HEK293 (cell line): ENCODE data around the gene OSCP1.

Experiments
- CTCF ChIA-PET: fragments of 350-600 bp; formaldehyde crosslinking; extraction: SDS; loops from one replicate; lab custom pipeline; 2021; ENCODE audit warnings: antibody characterized with exemption; lab: Yijun Ruan, JAX
- POLR2A ChIA-PET: fragments of 300-600 bp; formaldehyde crosslinking; extraction: SDS; loops from one replicate; lab custom pipeline; 2020; ENCODE audit warnings: antibody characterized with exemption, inconsistent platforms; lab: Yijun Ruan, JAX
- H3K27ac ChIP-seq: fragments of 200-500 bp; sonication (Bioruptor generic); 2 replicates; pipeline ENCODE4 v1.5.1; 2014; ENCODE audit warnings: low read depth, low read length, control low read depth, inconsistent platforms; ENCODE audit errors: extremely low read depth
- H3K36me3 ChIP-seq, 2 experiments: fragments of 200-500 bp in 1 of 2; sonication (Bioruptor generic) in 1 of 2; 1 replicate in 1 of 2; 2 replicates in 1 of 2; pipeline ENCODE4 v1.5.1; 2014 to 2017; ENCODE audit warnings: inconsistent platforms in 2 of 2, low read length in 2 of 2; ENCODE audit not compliant: control insufficient read depth in 2 of 2, insufficient read depth in 1 of 2
- H3K4me1 ChIP-seq: fragments of 200-500 bp; sonication (Bioruptor generic); 2 replicates; pipeline ENCODE4 v1.5.1; 2014; ENCODE audit warnings: mild to moderate bottlenecking, low read length, inconsistent platforms; ENCODE audit not compliant: control insufficient read depth, insufficient read depth
- H3K4me3 ChIP-seq: 2 replicates; pipeline ENCODE4 v1.5.1; 2011; ENCODE audit warnings: low read depth, mild to moderate bottlenecking, control low read depth, low read length, moderate library complexity
- H3K9me3 ChIP-seq: fragments of 200-500 bp; sonication (Bioruptor generic); 2 replicates; pipeline ENCODE4 v1.5.1; 2014; ENCODE audit warnings: low read depth, low read length, inconsistent platforms; ENCODE audit not compliant: control insufficient read depth, insufficient read depth
- GFI1B ChIP-seq: fragments of 450-650 bp; formaldehyde crosslinking; IDR thresholded peaks from 2 replicates; pipeline ENCODE4 v1.5.1; 2016; ENCODE audit warnings: missing biosample characterization, missing genetic modification characterization
- GLIS1 ChIP-seq: fragments of 450-650 bp; formaldehyde crosslinking; IDR thresholded peaks from 2 replicates; pipeline ENCODE4 v1.5.1; 2016; ENCODE audit warnings: missing biosample characterization, missing genetic modification characterization
- HOXD13 ChIP-seq: sonication (generic); formaldehyde crosslinking; IDR thresholded peaks from 2 replicates; pipeline ENCODE4 v1.8.0; 2022; ENCODE audit warnings: missing genetic modification reagents, borderline replicate concordance
- KLF1 ChIP-seq: fragments of 450-650 bp; formaldehyde crosslinking; IDR thresholded peaks from 2 replicates; pipeline ENCODE4 v1.5.1; 2016; ENCODE audit warnings: missing biosample characterization, missing genetic modification characterization
- OSR2 ChIP-seq: fragments of 450-650 bp; formaldehyde crosslinking; IDR thresholded peaks from 2 replicates; pipeline ENCODE4 v1.5.1; 2016; ENCODE audit warnings: missing biosample characterization, missing genetic modification characterization
- PRDM1 ChIP-seq: fragments of 450-650 bp; formaldehyde crosslinking; IDR thresholded peaks from 2 replicates; pipeline ENCODE4; 2016; ENCODE audit warnings: missing biosample characterization, missing genetic modification characterization
- SP2 ChIP-seq: fragments of 450-650 bp; formaldehyde crosslinking; IDR thresholded peaks from 2 replicates; pipeline ENCODE4 v1.5.1; 2016; ENCODE audit warnings: missing biosample characterization, missing genetic modification characterization
- ZFP3 ChIP-seq: fragments of 450-650 bp; formaldehyde crosslinking; IDR thresholded peaks from 2 replicates; pipeline ENCODE4 v1.5.1; 2016; ENCODE audit warnings: low read depth, missing biosample characterization, missing genetic modification characterization
- ZFP69B ChIP-seq: fragments of 450-650 bp; formaldehyde crosslinking; IDR thresholded peaks from 2 replicates; pipeline ENCODE4 v1.5.1; 2016; ENCODE audit warnings: missing biosample characterization, missing genetic modification characterization
- ZIC2 ChIP-seq: fragments of 450-650 bp; formaldehyde crosslinking; IDR thresholded peaks from 2 replicates; pipeline ENCODE4 v1.5.1; 2016; ENCODE audit warnings: missing biosample characterization, missing genetic modification characterization
- ZNF121 ChIP-seq: fragments of 450-650 bp; formaldehyde crosslinking; IDR thresholded peaks from 2 replicates; pipeline ENCODE4 v1.5.1; 2016; ENCODE audit warnings: missing biosample characterization, missing genetic modification characterization
- ZNF350 ChIP-seq: fragments of 450-650 bp; formaldehyde crosslinking; IDR thresholded peaks from 2 replicates; pipeline ENCODE4 v1.5.0; 2017; ENCODE audit warnings: missing biosample characterization, mild to moderate bottlenecking, missing genetic modification characterization
- ZNF426 ChIP-seq: fragments of 450-650 bp; formaldehyde crosslinking; IDR thresholded peaks from 2 replicates; pipeline ENCODE4 v1.5.1; 2017; ENCODE audit warnings: missing biosample characterization, missing genetic modification characterization, mild to moderate bottlenecking, inconsistent platforms, moderate library complexity
- ZNF48 ChIP-seq: fragments of 450-650 bp; formaldehyde crosslinking; IDR thresholded peaks from 2 replicates; pipeline ENCODE4 v1.5.1; 2016; ENCODE audit warnings: missing biosample characterization, missing genetic modification characterization
- ZNF514 ChIP-seq: fragments of 450-650 bp; formaldehyde crosslinking; IDR thresholded peaks from 2 replicates; pipeline ENCODE4 v1.5.1; 2016; ENCODE audit warnings: missing biosample characterization, missing genetic modification characterization
- ZSCAN23 ChIP-seq: fragments of 450-650 bp; formaldehyde crosslinking; IDR thresholded peaks from 2 replicates; pipeline ENCODE4 v1.5.1; 2016; ENCODE audit warnings: missing biosample characterization, missing genetic modification characterization
- TF ChIP-seq, protein P1 (sequence below): fragments of 450-650 bp; formaldehyde crosslinking; IDR thresholded peaks from 2 replicates; pipeline ENCODE4 v1.5.1; 2016; ENCODE audit warnings: missing biosample characterization, missing genetic modification characterization
- TF ChIP-seq, protein P2 (sequence below): fragments of 450-650 bp; formaldehyde crosslinking; IDR thresholded peaks from 2 replicates; pipeline ENCODE4 v1.5.1; 2016; ENCODE audit warnings: missing biosample characterization, missing genetic modification characterization

OSCP1 gene

DNA sequence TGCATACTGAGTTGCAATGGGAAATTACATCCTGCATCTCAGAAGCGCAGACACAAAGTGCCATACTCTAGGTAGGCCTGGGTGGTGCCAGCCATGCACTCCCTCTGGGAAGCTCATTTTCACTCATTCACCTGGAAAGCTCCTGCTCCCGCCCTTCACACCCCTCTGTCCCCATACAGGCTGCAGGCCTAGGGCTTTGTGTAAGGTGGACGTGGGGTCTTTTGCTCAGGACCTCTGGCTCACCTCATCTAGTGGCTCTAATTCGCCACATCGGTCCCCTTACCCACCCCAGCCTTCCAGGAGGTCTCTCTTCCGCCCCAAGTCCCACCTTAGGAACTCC, 13.2 kb upstream of the OSCP1 start:
- Histone ChIP-seq H3K4me1 (no peaks in the 10 kb centered on the region), H3K27ac (peak overlapping the region; percentile 56; the same call in 1 of the 2 replicates), H3K4me3 (peak overlapping the region; percentile 93), H3K9me3 (no peaks in the 10 kb centered on the region), H3K36me3 (peaks cover 7 to 41% of the 10 kb centered on the region in 2 experiments)
- POLR2A ChIA-PET = interaction anchor here (1.3 to 2.3 kb wide), 4 partner anchors 10 to 314 kb away, joined by 3 to 54 read pairs (median 8); partner anchors contain the start of genes OSCP1, STK40 and TRAPPC3
- peak; percentile 70; the same call in 1 of the 2 replicates for TF ChIP-seq SP2 (tag by site-specific recombination)
- TF ChIP-seq, protein P1, sequence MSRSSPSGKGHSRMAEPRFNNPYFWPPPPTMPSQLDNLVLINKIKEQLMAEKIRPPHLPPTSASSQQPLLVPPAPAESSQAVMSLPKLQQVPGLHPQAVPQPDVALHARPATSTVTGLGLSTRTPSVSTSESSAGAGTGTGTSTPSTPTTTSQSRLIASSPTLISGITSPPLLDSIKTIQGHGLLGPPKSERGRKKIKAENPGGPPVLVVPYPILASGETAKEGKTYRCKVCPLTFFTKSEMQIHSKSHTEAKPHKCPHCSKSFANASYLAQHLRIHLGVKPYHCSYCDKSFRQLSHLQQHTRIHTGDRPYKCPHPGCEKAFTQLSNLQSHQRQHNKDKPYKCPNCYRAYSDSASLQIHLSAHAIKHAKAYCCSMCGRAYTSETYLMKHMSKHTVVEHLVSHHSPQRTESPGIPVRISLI (tag by site-specific recombination) = no peak
- CTCF ChIA-PET = interaction anchor here (0.6 to 0.7 kb wide), 2 partner anchors 13 to 957 kb away, joined by 3 read pairs; partner anchors contain the start of gene OSCP1

DNA sequence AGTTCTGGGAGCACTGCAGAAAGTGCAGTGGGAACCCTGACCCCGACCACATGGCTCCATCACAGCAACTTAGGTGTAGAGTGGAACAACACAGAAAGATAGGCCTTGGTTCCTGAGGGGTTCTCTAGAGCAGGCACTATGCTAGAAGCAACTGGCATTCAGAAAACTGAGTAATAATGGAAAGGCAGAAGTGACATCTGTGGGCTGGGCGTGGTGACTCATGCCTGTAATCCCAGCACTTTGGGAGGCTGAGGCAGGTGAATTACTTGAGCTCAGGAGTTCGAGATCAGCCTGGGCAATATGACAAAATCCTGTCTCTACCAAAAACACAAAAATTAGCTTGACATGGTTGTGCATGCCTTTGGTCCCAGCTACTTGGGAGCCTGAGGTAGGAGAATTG, 8.7 kb upstream of the OSCP1 start:
- H3K9me3 ChIP-seq = no peaks in the 10 kb centered on the region
- H3K27ac ChIP-seq = no peak overlapping the region
- POLR2A ChIA-PET = interaction anchor here (1.8 kb wide), 1 partner anchor 8 kb away, joined by 6 read pairs; the partner anchor contains the start of gene OSCP1
- CTCF ChIA-PET = no interaction called here
- H3K4me1 ChIP-seq = no peaks in the 10 kb centered on the region
- TF ChIP-seq GLIS1 (tag by site-specific recombination) (peak; percentile 24; the same call in 1 of the 2 replicates), PRDM1 (tag by site-specific recombination) (peak; percentile 48; the same call in 1 of the 2 replicates), ZNF514 (tag by site-specific recombination) (no peak), ZNF48 (tag by site-specific recombination) (no peak), ZFP3 (tag by site-specific recombination) (no peak), ZSCAN23 (no peak), HOXD13 (CRISPR knock-in tag) (no peak)
- TF ChIP-seq, protein P2, sequence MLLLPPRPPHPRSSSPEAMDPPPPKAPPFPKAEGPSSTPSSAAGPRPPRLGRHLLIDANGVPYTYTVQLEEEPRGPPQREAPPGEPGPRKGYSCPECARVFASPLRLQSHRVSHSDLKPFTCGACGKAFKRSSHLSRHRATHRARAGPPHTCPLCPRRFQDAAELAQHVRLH = no peak
- H3K36me3 ChIP-seq = peaks cover 12 to 85% of the 10 kb centered on the region in 2 experiments
- no peak overlapping the region for H3K4me3 ChIP-seq

DNA sequence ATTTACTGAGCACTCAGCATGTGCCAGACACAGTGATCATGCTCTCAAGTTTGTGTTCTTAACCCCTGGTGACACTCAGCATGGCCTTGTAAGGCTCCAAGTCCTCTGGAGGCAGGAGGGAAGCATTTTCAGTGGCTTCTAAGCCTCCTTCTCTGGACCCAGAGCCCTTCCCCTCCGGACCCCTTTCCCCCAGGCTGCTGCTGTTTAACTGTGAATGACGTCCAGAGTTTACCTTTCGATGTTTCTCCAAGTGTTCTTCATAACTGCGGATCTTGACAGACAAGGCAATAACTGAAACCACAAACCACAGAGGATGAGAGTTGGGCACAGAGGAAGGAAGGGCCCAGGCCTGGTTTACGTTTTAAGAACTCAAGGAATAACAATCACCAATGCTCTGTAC, 7.4 kb upstream of the OSCP1 start:
- Histone ChIP-seq H3K9me3 (no peaks in the 10 kb centered on the region), H3K4me3 (no peak overlapping the region), H3K36me3 (peaks cover 12 to 92% of the 10 kb centered on the region in 2 experiments), H3K4me1 (no peaks in the 10 kb centered on the region), H3K27ac (no peak overlapping the region)
- peak; percentile 51; the same call in 1 of the 2 replicates for TF ChIP-seq GLIS1 (tag by site-specific recombination)
- TF ChIP-seq KLF1 (tag by site-specific recombination) = no peak
- peak; percentile 43 for TF ChIP-seq ZIC2 (tag by site-specific recombination)
- TF ChIP-seq OSR2 (tag by site-specific recombination) = peak; percentile 45; the same call in 1 of the 2 replicates
- no peak for TF ChIP-seq ZNF121 (tag by site-specific recombination)
- ChIA-PET CTCF (no interaction called here), POLR2A (no interaction called here)

DNA sequence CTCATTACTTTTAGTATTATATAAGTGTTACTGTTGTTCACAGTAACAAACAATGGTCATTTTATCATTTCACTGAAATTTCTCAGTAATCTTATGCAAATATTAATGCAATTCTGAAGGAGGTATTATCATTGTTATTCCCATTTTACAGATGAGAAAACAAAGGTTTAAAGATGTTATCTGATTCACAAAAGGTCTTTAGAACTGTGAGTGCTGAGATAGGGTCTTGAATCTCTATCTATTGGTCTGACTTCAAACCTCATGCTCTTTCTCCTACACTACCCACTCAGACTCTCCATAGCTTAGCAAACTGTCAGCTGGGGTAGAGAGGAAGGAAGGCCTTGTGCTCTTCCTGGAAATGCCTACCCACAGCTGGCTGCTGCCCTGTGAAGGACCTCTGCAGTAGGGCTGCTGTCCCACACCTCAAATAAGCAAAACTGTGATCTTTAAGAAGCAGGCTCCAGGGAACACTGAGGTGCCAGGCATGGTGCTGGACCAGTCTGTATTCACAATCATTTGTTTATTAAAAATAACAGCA, 6.2 kb upstream of the OSCP1 start:
- POLR2A ChIA-PET = no interaction called here
- H3K27ac ChIP-seq = no peak overlapping the region
- peaks cover 12 to 81% of the 10 kb centered on the region in 2 experiments for H3K36me3 ChIP-seq
- no peak overlapping the region for H3K4me3 ChIP-seq
- TF ChIP-seq ZNF426 (tag by site-specific recombination) = no peak
- no peak for TF ChIP-seq ZFP69B (tag by site-specific recombination)
- TF ChIP-seq ZNF350 = no peak
- TF ChIP-seq GFI1B (tag by site-specific recombination) = no peak
- H3K9me3 ChIP-seq = no peaks in the 10 kb centered on the region
- H3K4me1 ChIP-seq = no peaks in the 10 kb centered on the region
- CTCF ChIA-PET = no interaction called here
